GM18870 (cell line): ENCODE measurements around the gene RPL22.

ENCODE experiments used
- ATAC-seq: cut with Tn5 transposase; IDR thresholded peaks from one replicate; pipeline ENCODE4 v1.9.1; 2021; ENCODE audit warnings: moderate library complexity; ENCODE audit not compliant: unreplicated experiment

RPL22 gene

GRCh38 chr1:6157132-6157527, 42.3 kb downstream of the RPL22 start:
- ATAC-seq: no peak

DNA sequence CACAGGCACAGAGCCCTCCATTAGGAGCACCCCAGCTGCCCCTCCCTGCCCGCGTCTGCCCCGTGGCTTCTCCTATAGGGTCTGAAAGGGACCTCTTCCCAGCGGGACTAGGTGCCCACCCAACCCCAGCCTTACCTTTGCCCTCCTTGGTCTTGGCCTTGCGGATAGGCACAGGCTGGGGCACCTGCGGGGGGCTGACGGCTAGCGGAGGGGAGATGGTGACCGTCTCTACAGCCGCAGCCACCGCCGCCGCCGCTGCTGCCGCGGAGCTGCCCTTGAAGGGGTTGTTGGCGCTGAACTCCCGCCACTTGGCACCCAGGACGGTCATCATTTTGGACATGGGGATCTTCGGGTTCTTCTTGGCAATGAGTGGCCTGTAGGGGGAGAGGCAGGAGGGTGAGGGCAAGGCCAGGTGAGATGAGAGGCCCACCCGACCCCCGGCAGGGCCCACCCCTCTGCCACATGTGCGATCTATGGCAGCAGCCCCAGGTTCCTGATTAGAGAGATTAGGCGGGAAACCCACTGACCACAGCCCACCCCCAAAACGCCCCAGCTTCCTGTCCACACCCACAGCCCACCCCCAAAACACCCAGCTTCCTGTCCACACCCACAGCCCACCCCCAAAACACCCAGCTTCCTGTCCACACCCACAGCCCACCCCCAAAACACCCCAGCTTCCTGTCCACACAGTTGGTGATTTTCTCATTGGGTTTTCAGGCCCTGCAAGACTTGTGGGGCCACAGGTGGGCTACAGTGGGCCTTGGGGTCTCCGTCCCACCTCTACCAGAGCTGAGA, 44.7 kb downstream of the RPL22 start:
- no peak for ATAC-seq

DNA sequence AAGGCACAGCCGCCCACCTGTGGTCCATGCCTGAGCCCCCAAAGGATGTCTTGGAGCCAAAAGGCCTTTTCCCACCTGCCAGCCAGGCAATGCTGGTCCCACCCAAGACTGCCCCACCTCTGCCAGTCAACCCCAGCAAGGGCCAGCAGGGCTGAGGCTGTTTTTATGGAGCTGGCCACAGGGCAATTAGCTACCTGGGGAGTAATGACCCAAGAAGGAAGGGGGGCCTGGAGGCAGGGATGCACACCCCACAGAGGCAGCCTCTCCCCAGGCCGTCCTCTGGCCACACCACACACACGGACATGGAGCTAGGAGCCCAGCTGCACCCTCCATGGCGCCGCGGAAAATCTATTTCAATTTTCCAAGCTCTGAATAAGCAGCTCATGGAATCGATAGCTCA, 46.5 kb downstream of the RPL22 start:
- no peak for ATAC-seq

DNA sequence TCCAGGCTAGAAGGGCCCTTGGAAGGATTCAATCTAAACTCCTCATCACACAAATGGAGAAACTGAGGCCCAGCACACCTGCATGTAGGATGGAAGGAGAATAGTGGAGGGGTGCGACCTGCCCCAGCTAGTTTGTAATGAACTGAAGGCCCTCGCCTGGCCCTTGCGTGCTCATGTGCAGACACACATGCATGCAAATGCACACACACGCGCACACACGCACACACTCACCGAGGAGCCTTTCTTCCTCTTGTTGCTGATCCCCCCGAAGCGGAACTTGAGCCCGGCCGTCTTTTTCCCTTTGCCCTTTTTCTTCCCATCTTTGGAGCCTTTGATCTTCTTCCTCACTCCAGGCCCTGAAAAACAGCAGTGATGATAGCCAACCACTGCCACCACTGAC, 47.2 kb downstream of the RPL22 start:
- no peak for ATAC-seq

DNA sequence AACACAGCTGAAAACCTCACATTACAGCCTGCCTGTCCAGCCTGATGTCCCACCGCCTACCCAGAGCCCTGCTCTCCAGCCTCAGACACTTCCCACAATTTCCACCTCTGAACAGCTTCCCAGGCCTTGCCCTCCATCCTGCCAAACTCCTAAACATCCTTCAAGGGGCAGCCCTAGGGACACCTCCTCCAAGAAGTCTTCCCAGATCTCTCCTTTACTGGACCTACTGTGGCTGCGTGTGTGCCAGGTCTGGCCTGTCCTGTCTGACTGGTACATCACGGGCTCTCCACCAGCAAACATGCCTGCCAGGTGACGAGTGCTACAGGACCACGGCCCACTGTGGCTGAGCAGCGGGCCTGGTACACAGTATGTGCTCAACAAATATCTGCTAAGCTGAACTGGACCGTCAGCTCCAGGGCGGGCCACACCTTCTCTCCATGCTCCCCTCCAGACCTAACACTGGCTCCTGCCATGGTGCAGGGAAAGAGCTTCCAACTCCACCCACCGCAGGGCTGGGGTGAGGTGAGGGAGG, 48.0 kb downstream of the RPL22 start:
- ATAC-seq: no peak

DNA sequence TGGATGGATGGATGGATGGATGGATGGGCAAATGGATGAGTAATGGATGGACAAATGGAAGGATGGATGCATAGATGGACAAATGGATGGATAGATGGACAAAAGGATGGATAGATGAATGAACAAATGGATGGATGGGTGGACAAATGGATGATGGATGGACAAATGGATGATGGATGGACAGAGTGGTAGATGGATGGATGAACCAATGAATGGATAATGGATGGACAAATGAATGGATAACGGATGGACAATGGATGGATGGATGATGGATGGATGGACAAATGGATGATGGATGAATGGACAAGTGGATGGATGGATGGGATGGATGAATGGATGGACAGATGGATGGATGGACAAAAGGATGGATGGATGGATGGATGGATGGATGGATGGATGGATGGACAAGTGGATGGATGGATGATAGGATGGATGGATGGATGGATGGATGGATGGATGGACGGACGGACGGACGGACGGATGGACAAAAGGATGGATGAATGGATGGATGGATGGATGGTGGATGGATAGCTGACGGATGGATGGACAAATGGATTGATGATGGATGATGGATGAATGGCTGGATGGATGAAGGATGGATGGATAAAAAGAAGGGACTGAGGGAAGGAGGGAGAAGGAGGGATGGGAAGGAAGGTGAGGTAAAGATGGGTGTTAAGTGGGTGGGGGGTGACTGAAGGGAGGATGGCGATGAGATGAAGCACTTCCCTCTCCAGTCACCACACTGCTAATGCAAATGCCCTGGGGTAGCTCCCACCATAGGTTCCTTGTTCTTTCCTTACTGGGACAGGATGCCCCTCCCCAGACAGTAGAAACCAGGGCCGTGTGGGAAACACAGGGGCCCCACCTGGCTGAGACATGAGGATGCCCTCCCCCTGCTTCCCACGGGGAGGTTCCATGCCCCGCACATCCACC, 49.1 kb downstream of the RPL22 start:
- no peak for ATAC-seq

- no peak for ATAC-seq
Observed at GRCh38 chr1:6149597-6149996, 49.8 kb downstream of the RPL22 start.

- ATAC-seq: no peak
Observed at GRCh38 chr1:6148497-6149241, 50.7 kb downstream of the RPL22 start.

DNA sequence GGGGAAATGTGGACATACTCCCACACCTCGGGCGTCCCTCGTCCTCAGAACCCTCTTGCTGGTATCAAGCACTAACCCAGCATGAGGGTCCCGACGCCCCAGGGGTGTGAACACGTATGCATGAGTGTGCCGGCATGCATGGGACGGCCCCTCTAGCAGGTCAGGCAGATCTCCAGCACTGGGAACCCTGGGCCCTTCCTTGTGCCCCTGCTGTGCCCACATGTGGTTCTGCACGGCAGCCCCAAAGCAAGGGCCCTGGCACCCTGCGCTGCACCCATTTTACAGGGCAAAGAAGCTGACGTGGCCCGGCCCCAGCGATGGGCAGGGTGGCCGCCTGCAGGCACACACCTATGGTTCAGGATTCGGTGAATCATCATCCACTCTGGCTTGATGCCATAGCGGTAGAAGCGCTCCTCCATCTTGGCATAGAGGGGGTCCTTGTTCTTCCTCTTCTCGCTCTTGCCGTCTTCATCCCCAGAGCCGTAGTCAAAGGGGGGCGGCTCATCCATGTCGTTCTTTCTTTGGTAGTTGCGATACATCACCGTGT, 53.5 kb downstream of the RPL22 start:
- ATAC-seq: no peak

DNA sequence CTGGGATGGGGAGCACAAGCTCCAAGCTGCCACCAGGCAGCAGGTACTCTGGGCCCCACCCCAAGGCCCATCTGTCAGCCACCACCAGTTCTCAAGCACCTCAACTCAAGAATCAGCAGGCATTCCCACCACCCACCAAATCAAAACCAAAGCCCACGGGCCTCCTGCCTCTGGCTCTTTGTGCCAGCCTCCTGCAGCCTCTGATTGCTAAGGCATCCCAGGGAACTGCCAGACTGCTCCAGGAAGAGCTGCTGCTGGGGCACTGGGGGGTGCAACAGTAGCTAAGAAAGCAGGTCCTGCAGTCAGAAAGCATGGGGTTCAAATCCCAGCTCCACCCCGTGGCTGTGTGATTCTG, 54.0 kb downstream of the RPL22 start:
- no peak for ATAC-seq

DNA sequence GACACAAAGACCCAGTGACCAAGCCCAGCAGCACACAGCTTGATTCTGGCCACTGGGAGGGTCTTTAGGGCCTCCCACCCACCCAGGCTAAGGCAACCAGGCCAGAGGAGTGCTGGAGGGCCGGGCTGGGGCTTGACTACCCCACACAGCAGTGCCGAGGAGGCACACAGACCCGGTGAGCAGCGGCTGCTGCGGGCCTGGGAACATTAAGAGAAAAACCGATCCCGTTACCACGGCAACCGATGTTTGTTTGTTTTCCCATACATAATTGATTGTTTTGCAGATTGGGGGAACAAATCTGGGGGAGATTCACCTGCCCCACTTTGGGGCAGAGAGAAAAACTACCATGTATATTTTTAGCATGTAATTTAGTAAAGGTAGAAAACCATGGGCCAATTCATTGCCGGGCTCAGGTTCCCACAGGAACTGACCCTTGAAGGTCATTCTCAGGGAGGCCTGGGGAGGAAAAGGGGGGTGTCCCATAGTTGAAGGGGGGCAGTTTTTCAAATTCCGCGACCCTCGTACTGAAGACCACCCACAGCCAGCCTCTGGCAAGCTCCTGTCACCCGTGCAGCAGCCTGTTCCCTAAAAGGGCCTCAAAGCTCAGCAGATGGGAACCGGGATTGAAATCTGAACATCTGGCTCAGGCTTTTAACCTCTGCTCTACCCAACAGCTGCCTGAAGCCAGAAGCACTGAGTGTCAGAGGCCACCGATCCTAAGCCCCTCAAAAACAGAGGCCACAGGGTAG, 54.6 kb downstream of the RPL22 start:
- no peak for ATAC-seq

DNA sequence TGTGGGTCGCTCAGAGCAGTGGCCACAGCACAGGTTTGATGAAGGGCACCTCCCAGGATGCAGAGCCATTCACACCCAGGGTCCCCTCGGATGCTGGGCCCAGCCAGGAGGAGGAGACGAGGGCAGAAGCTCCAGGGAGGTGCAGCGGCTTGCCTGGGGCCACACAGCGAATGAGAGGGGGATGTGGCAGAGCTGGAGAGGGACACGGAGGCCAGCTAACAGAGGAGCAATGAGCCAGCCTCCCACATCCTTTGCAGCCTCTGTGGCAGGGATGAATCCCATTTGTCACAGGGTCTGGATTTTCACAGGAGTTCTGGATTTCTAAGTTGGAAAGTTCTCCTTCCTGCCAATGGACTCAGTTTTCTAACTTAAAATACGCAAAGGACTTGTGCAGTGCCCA, 55.2 kb downstream of the RPL22 start:
- ATAC-seq: no peak

GRCh38 chr1:6143395-6143794, 56.0 kb downstream of the RPL22 start:
- ATAC-seq: no peak

- no peak for ATAC-seq
Observed at GRCh38 chr1:6142734-6143133, 56.7 kb downstream of the RPL22 start.

GRCh38 chr1:6142036-6142621, 57.3 kb downstream of the RPL22 start:
- no peak for ATAC-seq

- ATAC-seq: no peak
Observed at GRCh38 chr1:6141592-6141991, 57.8 kb downstream of the RPL22 start.

GRCh38 chr1:6140413-6140812, 59.0 kb downstream of the RPL22 start:
- ATAC-seq: no peak

DNA sequence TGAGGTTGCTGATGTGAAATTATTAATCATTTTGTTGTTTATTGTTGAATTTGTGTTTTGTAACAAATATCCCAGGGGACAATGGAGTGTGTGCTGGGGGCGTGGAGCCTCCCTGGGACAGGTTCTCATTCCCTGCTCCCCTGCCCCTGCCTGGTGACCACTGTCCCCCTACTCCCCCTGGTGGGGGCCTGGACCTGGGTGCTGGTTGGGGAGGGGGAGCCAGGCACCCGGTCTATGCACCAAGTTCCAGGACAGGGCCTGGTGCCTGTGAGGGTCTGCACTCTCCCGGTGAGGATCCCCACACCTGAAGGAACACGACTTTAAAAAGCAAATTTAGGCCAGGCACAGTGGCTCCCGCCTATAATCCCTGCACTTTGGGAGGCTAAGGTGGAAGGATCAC, 61.6 kb downstream of the RPL22 start:
- no peak for ATAC-seq

DNA sequence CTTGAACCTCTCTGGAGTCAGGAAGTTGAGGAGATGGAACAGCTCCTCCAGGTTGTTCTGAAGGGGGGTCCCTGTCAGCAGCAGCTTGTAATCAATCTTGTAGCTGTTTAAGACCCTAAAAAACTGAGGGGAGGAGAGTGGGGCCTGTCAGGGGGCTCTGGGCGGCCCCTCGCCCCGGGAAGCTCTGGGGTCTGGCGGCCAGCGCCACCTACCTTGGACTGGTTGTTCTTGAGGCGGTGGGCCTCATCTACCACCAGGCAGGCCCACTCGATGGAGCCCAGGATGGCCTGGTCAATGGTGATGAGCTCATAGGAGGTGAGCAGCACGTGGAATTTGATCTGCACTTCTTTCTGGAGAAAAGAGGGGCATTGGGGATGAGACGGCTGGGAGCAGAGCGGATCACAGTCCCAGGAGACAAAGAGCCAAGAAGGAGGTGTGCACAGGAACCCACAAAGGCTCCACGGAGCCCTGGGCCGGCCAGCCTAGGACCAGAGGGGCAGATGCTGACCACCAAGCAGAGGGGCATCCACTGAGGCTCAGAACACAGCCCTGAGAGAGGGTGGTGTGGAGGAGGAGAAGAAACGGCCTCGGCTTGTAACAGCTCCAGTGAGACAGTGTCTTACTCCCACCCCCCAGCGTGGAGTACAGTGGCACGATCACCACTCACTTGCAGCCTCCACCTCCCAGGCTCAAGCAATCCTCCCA, 62.7 kb downstream of the RPL22 start:
- ATAC-seq: no peak
